Panc1 (cell line): ENCODE measurements around the gene LSS.

Experiments used
- POLR2AphosphoS5 ChIP-seq: IDR thresholded peaks from 2 replicates; pipeline ENCODE4 v1.6.1; 2012; ENCODE audit warnings: mild to moderate bottlenecking, low read depth, low read length, moderate library complexity
- SIN3A ChIP-seq: IDR thresholded peaks from 2 replicates; pipeline ENCODE4 v1.6.1; 2012; ENCODE audit warnings: low read depth, mild to moderate bottlenecking, low read length, moderate library complexity, borderline replicate concordance; ENCODE audit not compliant: insufficient read depth
- TCF7L2 ChIP-seq: IDR thresholded peaks from 2 replicates; pipeline ENCODE4 v1.6.1; 2011; ENCODE audit warnings: mild to moderate bottlenecking, low read depth, low read length, inconsistent platforms
- TF ChIP-seq, protein P1 (sequence below): fragments of 450-650 bp; IDR thresholded peaks from 2 replicates; pipeline ENCODE4 v1.5.1; 2017; ENCODE audit warnings: mild to moderate bottlenecking
- TF ChIP-seq, protein P2 (sequence below), 2 experiments: IDR thresholded peaks; 2 replicates each; pipeline ENCODE4 v1.6.1; 2011 to 2012; ENCODE audit warnings: low read depth in 2 of 2, control low read depth in 1 of 2, low read length in 1 of 2, mild to moderate bottlenecking in 1 of 2, moderate library complexity in 1 of 2; ENCODE audit not compliant: insufficient read depth in 1 of 2

DNA sequence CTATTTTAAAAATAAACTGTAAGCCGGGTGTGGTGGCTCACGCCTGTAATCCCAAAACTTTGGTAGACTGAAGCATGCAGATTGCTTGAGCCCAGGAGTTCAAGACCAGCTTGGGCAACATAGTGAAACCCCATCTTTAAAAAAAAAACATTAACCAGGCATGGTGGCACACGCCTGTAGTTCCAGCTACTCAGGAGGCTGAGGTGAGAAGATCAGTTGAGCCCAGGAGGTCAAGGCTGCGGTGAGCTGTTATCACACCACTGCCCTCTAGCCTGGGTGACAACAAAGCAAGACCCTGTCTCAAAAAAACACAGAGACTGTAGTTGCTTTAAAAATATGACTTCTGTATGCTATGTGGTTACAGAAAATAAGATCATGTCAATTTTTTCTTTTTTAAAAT lies 24.3 kb upstream of the LSS start:
- TF ChIP-seq, protein P1, sequence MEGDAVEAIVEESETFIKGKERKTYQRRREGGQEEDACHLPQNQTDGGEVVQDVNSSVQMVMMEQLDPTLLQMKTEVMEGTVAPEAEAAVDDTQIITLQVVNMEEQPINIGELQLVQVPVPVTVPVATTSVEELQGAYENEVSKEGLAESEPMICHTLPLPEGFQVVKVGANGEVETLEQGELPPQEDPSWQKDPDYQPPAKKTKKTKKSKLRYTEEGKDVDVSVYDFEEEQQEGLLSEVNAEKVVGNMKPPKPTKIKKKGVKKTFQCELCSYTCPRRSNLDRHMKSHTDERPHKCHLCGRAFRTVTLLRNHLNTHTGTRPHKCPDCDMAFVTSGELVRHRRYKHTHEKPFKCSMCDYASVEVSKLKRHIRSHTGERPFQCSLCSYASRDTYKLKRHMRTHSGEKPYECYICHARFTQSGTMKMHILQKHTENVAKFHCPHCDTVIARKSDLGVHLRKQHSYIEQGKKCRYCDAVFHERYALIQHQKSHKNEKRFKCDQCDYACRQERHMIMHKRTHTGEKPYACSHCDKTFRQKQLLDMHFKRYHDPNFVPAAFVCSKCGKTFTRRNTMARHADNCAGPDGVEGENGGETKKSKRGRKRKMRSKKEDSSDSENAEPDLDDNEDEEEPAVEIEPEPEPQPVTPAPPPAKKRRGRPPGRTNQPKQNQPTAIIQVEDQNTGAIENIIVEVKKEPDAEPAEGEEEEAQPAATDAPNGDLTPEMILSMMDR, result no peak
- TF ChIP-seq POLR2AphosphoS5 (no peak), SIN3A (no peak), TCF7L2 (no peak)
- TF ChIP-seq, protein P2, sequence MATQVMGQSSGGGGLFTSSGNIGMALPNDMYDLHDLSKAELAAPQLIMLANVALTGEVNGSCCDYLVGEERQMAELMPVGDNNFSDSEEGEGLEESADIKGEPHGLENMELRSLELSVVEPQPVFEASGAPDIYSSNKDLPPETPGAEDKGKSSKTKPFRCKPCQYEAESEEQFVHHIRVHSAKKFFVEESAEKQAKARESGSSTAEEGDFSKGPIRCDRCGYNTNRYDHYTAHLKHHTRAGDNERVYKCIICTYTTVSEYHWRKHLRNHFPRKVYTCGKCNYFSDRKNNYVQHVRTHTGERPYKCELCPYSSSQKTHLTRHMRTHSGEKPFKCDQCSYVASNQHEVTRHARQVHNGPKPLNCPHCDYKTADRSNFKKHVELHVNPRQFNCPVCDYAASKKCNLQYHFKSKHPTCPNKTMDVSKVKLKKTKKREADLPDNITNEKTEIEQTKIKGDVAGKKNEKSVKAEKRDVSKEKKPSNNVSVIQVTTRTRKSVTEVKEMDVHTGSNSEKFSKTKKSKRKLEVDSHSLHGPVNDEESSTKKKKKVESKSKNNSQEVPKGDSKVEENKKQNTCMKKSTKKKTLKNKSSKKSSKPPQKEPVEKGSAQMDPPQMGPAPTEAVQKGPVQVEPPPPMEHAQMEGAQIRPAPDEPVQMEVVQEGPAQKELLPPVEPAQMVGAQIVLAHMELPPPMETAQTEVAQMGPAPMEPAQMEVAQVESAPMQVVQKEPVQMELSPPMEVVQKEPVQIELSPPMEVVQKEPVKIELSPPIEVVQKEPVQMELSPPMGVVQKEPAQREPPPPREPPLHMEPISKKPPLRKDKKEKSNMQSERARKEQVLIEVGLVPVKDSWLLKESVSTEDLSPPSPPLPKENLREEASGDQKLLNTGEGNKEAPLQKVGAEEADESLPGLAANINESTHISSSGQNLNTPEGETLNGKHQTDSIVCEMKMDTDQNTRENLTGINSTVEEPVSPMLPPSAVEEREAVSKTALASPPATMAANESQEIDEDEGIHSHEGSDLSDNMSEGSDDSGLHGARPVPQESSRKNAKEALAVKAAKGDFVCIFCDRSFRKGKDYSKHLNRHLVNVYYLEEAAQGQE (IDR thresholded peaks at IDR 0.05; ENCODE audit: insufficient read depth in 1 of 2, low read depth in 2 of 2, low read length in 1 of 2), result no peak
